Stimulated activated memory B cell treated with anti-CD40 and anti-IgM and Interleukin-4, amounts not matched to agents 10 μg/mL and 1 μg/mL and 100 μg/mL, for 72 hours (primary cell): ENCODE results near the gene WASL.

Experiments used
- ATAC-seq: fragments of 150-1000 bp; cut with Tn5 transposase; 2 replicates; pipeline ENCODE4 v1.10.0; 2021
- H3K27ac Mint-ChIP-seq: one replicate; pipeline ENCODE4 v1.8.0; 2022; ENCODE audit warnings: mild to moderate bottlenecking, mixed read lengths
- H3K27me3 Mint-ChIP-seq: one replicate; pipeline ENCODE4 v1.8.0; 2022; ENCODE audit warnings: mixed read lengths
- H3K36me3 Mint-ChIP-seq: one replicate; pipeline ENCODE4 v1.8.0; 2022; ENCODE audit warnings: mixed read lengths
- H3K4me1 Mint-ChIP-seq: one replicate; pipeline ENCODE4 v1.8.0; 2022; ENCODE audit warnings: mixed read lengths
- H3K4me3 Mint-ChIP-seq: one replicate; pipeline ENCODE4 v1.8.0; 2022; ENCODE audit warnings: mild to moderate bottlenecking, moderate library complexity, mixed read lengths
- H3K9me3 Mint-ChIP-seq: one replicate; pipeline ENCODE4 v1.8.0; 2022; ENCODE audit warnings: mixed read lengths

The WASL gene

GRCh38 chr7:123633553-123633952 lies 115.2 kb downstream of the WASL start:
- H3K4me3 Mint-ChIP-seq = no peak overlapping the region
- no peaks in the 10 kb centered on the region for H3K36me3 Mint-ChIP-seq
- H3K27me3 Mint-ChIP-seq = peaks cover 25% of the 10 kb centered on the region
- no peaks in the 10 kb centered on the region for H3K9me3 Mint-ChIP-seq
- no peak for ATAC-seq
- H3K4me1 Mint-ChIP-seq = no peaks in the 10 kb centered on the region
- H3K27ac Mint-ChIP-seq = no peak overlapping the region

- Mint-ChIP-seq H3K4me1 (no peaks in the 10 kb centered on the region), H3K36me3 (no peaks in the 10 kb centered on the region), H3K27ac (no peak overlapping the region), H3K9me3 (no peaks in the 10 kb centered on the region), H3K27me3 (peaks cover 17% of the 10 kb centered on the region), H3K4me3 (no peak overlapping the region)
- ATAC-seq = no peak
Observed at GRCh38 chr7:123632808-123633207, 116.0 kb downstream of the WASL start.
